PC-3 (cell line): ENCODE data around the gene IFI6. TPM values are rescaled to one million over a fixed set of nuclear protein-coding genes. Genes with fewer than 3 reads are reported as not detected.

ENCODE experiments used
- ATAC-seq: fragments of 200-7000 bp; cut with Tn5 transposase; 2 replicates; pipeline ENCODE4 v1.9.1; 2020; ENCODE audit warnings: mild to moderate bottlenecking, moderate library complexity
- BruUV-seq: library from RNA; stranded (reverse); fragments of 400-500 nt; replicated peaks from 2 replicates; lab custom pipeline; 2021; lab: Mats Ljungman, UMichigan
- CTCF ChIA-PET: fragments of 300-600 bp; sonication (Branson Sonifier 250); formaldehyde crosslinking; loops from one replicate; lab custom pipeline; 2022; ENCODE audit warnings: antibody characterized with exemption; lab: Charles Lee
- POLR2A ChIA-PET: fragments of 300-600 bp; sonication (Branson Sonifier 250); formaldehyde crosslinking; loops from one replicate; lab custom pipeline; 2022; ENCODE audit warnings: antibody characterized with exemption; ENCODE audit not compliant: unreplicated experiment; lab: Charles Lee
- DNase-seq: peaks from one replicate; pipeline ENCODE4 v3.0.0-alpha.2; 2015
- H2AFZ ChIP-seq: fragments of 300-600 bp; sonication (generic); 2 replicates; pipeline ENCODE4 v1.6.0; 2016; ENCODE audit warnings: antibody characterized with exemption, low read length
- H3F3A ChIP-seq: fragments of 300-600 bp; sonication (generic); one replicate; pipeline ENCODE4 v1.6.0; 2017; ENCODE audit warnings: antibody characterized with exemption, low read length, control low read depth, mild to moderate bottlenecking; ENCODE audit not compliant: unreplicated experiment
- H3K27ac ChIP-seq: fragments of 300-600 bp; sonication (generic); 2 replicates; pipeline ENCODE4 v1.5.1; 2016; ENCODE audit warnings: mild to moderate bottlenecking, low read length
- H3K27me3 ChIP-seq: fragments of 300-600 bp; sonication (generic); 2 replicates; pipeline ENCODE4 v1.6.1; 2016; ENCODE audit warnings: low read length, mixed read lengths
- H3K36me3 ChIP-seq: fragments of 300-600 bp; sonication (generic); 2 replicates; pipeline ENCODE4 v1.6.1; 2016; ENCODE audit warnings: low read depth, mixed run types, low read length, mixed read lengths
- H3K4me1 ChIP-seq: fragments of 300-600 bp; sonication (generic); 2 replicates; pipeline ENCODE4 v1.5.1; 2016; ENCODE audit warnings: low read length; ENCODE audit not compliant: insufficient read depth
- H3K4me2 ChIP-seq: fragments of 300-600 bp; sonication (generic); 2 replicates; pipeline ENCODE4 v1.6.0; 2016; ENCODE audit warnings: low read length
- H3K4me3 ChIP-seq: fragments of 300-600 bp; sonication (generic); 2 replicates; pipeline ENCODE4 v1.5.1; 2016; ENCODE audit warnings: mild to moderate bottlenecking, low read length, mixed read lengths
- H3K79me2 ChIP-seq: fragments of 300-600 bp; sonication (generic); 2 replicates; pipeline ENCODE4 v1.6.1; 2017; ENCODE audit warnings: low read length, mixed read lengths
- H3K9ac ChIP-seq: fragments of 300-600 bp; sonication (generic); 2 replicates; pipeline ENCODE4 v1.6.0; 2016; ENCODE audit warnings: mild to moderate bottlenecking, low read length
- H3K9me2 ChIP-seq: fragments of 300-600 bp; sonication (generic); replicated peaks from 2 replicates; pipeline ENCODE4 v1.6.1; 2016; ENCODE audit warnings: mixed run types, low read length, mixed read lengths
- H3K9me3 ChIP-seq: fragments of 300-600 bp; sonication (generic); 2 replicates; pipeline ENCODE4 v1.6.1; 2016; ENCODE audit warnings: low read length, mixed read lengths
- H4K20me1 ChIP-seq: fragments of 300-600 bp; sonication (generic); 2 replicates; pipeline ENCODE4 v1.6.1; 2016; ENCODE audit warnings: low read length, mixed read lengths
- CTCF ChIP-seq: fragments of 300-600 bp; sonication (generic); conservative IDR thresholded peaks from 2 replicates; pipeline ENCODE4 v1.5.1; 2017; ENCODE audit warnings: antibody characterized with exemption, low read depth, mild to moderate bottlenecking, low read length
- EZH2 ChIP-seq: fragments of 300-600 bp; sonication (generic); IDR thresholded peaks from one replicate; pipeline ENCODE4 v1.6.1; 2017; ENCODE audit warnings: antibody characterized with exemption, mild to moderate bottlenecking, low read length; ENCODE audit not compliant: unreplicated experiment
- EZH2phosphoT487 ChIP-seq: fragments of 300-600 bp; sonication (generic); IDR thresholded peaks from 2 replicates; pipeline ENCODE4 v1.6.1; 2018; ENCODE audit warnings: mild to moderate bottlenecking, antibody characterized with exemption, low read length, borderline replicate concordance
- intact Hi-C: fragments of 100-400 bp; cut with micrococcal nuclease; formaldehyde crosslinking; loops from 2 replicates; pipeline ENCODE4 v1.9.0; 2023
- total RNA-seq: library from RNA; depleted of rRNA; stranded (reverse); fragments of >200 nt; gene quantifications from 2 replicates; pipeline ENCODE4 v1.2.3, GENCODE V29; 2014

IFI6 gene
- total RNA-seq, 1 experiment from 2014 or later = 16.5 TPM

- no TSS peak for BruUV-seq
- intact Hi-C loops = loop anchor here (1.0 to 5.0 kb wide), 2 partner anchors 47 to 160 kb away; partner anchors contain the start of gene PPP1R8
- TF ChIP-seq CTCF (no peak), EZH2phosphoT487 (no peak), EZH2 (no peak)
- DNase-seq (peak; percentile 14), ATAC-seq (no peak)
- H3F3A ChIP-seq = peaks cover 5% of the 10 kb centered on the region
- peak overlapping the region; percentile 67 for H3K4me3 ChIP-seq
- H3K27ac ChIP-seq = peak overlapping the region; percentile 3
- H2AFZ ChIP-seq = peak overlapping the region; percentile 81
- H3K4me2 ChIP-seq = peak overlapping the region; percentile 93
- peaks cover 13% of the 10 kb centered on the region; the same call in 1 of the 2 replicates for H3K4me1 ChIP-seq
- ChIA-PET CTCF (interaction anchor here (1.1 to 1.2 kb wide), 2 partner anchors 10 to 53 kb away, joined by 4 to 8 read pairs; partner anchors contain the start of gene FAM76A), POLR2A (interaction anchor here (1.0 to 1.7 kb wide), 2 partner anchors 24 to 53 kb away, joined by 3 to 10 read pairs; partner anchors contain the start of gene FAM76A)
- no peaks in the 10 kb centered on the region for H3K9me2 ChIP-seq
- H3K9me3 ChIP-seq = no peaks in the 10 kb centered on the region
- H3K9ac ChIP-seq = no peak overlapping the region
- H4K20me1 ChIP-seq = no peaks in the 10 kb centered on the region
- H3K36me3 ChIP-seq = no peaks in the 10 kb centered on the region
- H3K27me3 ChIP-seq = no peaks in the 10 kb centered on the region
- no peaks in the 10 kb centered on the region for H3K79me2 ChIP-seq
Observed at GRCh38 chr1:27672750-27673112, 739 bp upstream of the IFI6 start.

GRCh38 chr1:27669876-27670275, 2.1 kb downstream of the IFI6 start:
- BruUV-seq = no TSS peak
- no peak overlapping the region for H2AFZ ChIP-seq
- H4K20me1 ChIP-seq = no peaks in the 10 kb centered on the region
- no peaks in the 10 kb centered on the region for H3K9me3 ChIP-seq
- no peak overlapping the region for H3K9ac ChIP-seq
- no peak overlapping the region for H3K4me3 ChIP-seq
- ATAC-seq (no peak), DNase-seq (no peak)
- no peaks in the 10 kb centered on the region for H3K27me3 ChIP-seq
- no peaks in the 10 kb centered on the region for H3K9me2 ChIP-seq
- TF ChIP-seq EZH2 = no peak
- no peak for TF ChIP-seq CTCF
- TF ChIP-seq EZH2phosphoT487 = no peak
- H3K4me1 ChIP-seq = peaks cover 13% of the 10 kb centered on the region; the same call in 1 of the 2 replicates
- ChIA-PET CTCF (interaction anchor here (0.6 to 1.0 kb wide), 5 partner anchors 50 to 370 kb away, joined by 3 to 20 read pairs (median 4); partner anchors contain the start of gene FAM76A), POLR2A (interaction anchor here (1.1 kb wide), 1 partner anchor 56 kb away, joined by 3 read pairs; the partner anchor contains the start of gene FAM76A)
- peak overlapping the region; percentile 82; the same call in 1 of the 2 replicates for H3K4me2 ChIP-seq
- H3K36me3 ChIP-seq = no peaks in the 10 kb centered on the region
- no peak overlapping the region for H3K27ac ChIP-seq
- H3K79me2 ChIP-seq = no peaks in the 10 kb centered on the region
- intact Hi-C loops = loop anchor here (5.0 kb wide), 1 partner anchor 162 kb away; the partner anchor contains the start of gene PPP1R8
- peaks cover 5% of the 10 kb centered on the region for H3F3A ChIP-seq
